Measurements from ENCODE around the gene VAMP7. TPM values are rescaled to one million over a fixed set of nuclear protein-coding genes. Genes with fewer than 3 reads are reported as not detected.
"Not testable (repeated sequence)": the region's sequence is repeated elsewhere in the genome, so short reads cannot be mapped to it uniquely, and the experiment has no call there.

VAMP7 gene
- total RNA-seq, 3 donors from 2014 or later, result 23.9 to 32.9 (median 32.6) TPM

DNA sequence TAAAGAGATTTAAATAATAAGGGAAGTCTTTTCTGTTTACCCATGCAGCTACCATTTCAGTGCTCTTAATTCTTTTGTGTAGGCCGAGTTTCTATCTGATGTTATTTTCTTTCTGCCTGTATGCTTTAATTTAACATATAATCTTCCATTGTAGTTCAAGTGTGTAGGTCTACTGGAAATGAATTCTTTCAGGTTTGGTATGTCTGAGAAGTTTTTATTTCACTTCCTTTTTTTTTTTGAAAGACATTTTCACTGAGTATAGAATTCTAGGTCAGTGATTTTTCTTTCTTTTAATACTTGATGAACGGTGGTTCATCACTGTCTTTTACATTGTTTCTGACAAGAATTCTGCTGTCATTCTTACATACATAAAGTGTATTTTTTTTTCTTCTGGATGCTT, 42.1 kb downstream of the VAMP7 start:
- no peak for ATAC-seq

DNA sequence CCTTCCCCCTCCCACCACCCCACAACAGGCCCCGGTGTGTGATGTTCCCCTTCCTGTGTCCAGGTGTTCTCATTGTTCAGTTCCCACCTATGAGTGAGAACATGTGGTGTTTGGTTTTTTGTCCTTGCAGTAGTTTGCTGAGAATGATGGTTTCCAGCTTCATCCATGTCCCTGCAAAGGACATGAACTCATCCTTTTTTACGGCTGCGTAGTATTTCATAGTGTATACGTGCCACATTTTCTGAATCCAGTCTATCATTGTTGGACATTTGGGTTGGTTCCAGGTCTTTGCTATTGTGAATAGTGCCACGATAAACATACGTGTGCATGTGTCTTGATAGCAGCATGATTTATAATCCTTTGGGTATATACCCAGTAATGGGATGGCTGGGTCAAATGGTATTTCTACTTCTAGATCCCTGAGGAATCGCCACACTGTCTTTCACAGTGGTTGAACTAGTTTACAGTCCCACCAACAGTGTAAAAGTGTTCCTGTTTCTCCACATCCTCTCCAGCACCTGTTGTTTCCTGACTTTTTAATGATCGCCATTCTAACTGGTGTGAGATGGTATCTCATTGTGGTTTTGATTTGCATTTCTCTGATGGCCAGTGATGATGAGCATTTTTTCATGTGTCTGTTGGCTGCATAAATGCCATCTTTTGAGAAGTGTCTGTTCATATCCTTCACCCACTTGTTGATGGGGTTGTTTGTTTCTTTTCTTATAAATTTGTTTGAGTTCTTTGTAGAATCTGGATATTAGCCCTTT, 49.9 kb downstream of the VAMP7 start:
- intact Hi-C loops (cut with DNase I, micrococcal nuclease); H3K4me1 ChIP-seq (ENCODE audit: low read depth); ATAC-seq; H3K4me3 ChIP-seq; H3K36me3 ChIP-seq (ENCODE audit: low read depth); DNase-seq: not testable (repeated sequence)
- H3K9me3 ChIP-seq, result peaks cover 17% of the 10 kb centered on the region

More for the DNA sequence above, 42.1 kb downstream of the VAMP7 start:
- no peak for DNase-seq
- Histone ChIP-seq H3K36me3 (ENCODE audit: low read depth) (no peaks in the 10 kb centered on the region), H3K4me3 (no peak overlapping the region), H3K4me1 (ENCODE audit: low read depth) (no peaks in the 10 kb centered on the region), H3K9me3 (peaks cover 3% of the 10 kb centered on the region)
- TF ChIP-seq, protein P1, sequence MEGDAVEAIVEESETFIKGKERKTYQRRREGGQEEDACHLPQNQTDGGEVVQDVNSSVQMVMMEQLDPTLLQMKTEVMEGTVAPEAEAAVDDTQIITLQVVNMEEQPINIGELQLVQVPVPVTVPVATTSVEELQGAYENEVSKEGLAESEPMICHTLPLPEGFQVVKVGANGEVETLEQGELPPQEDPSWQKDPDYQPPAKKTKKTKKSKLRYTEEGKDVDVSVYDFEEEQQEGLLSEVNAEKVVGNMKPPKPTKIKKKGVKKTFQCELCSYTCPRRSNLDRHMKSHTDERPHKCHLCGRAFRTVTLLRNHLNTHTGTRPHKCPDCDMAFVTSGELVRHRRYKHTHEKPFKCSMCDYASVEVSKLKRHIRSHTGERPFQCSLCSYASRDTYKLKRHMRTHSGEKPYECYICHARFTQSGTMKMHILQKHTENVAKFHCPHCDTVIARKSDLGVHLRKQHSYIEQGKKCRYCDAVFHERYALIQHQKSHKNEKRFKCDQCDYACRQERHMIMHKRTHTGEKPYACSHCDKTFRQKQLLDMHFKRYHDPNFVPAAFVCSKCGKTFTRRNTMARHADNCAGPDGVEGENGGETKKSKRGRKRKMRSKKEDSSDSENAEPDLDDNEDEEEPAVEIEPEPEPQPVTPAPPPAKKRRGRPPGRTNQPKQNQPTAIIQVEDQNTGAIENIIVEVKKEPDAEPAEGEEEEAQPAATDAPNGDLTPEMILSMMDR (IDR thresholded peaks at IDR 0.05), result no peak
- intact Hi-C loops (cut with DNase I, micrococcal nuclease), result no loop called here

DNA sequence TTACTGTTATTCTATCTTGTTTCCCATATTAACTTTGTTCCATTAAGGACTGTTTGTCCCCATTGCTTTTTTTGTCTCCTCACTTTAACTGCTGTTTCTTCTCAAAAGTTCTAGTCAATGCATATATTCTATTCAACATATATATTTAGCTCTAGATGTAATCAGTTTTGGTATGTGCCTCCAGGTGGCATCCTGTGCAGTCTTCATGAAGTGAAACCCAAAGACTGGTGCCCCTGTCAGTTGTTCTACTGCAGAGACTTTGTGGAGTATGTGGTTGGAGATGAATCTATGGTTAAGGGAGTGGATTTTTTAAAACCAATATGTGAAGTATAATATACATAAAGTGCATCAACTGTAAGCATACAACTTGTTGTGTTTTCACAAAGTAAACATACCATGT, 57.0 kb downstream of the VAMP7 start:
- TF ChIP-seq, protein P1 (IDR thresholded peaks at IDR 0.05), result no peak
- no peak for DNase-seq
- intact Hi-C loops (cut with DNase I, micrococcal nuclease), result no loop called here
- Histone ChIP-seq H3K4me3 (no peak overlapping the region), H3K9me3 (no peaks in the 10 kb centered on the region), H3K4me1 (ENCODE audit: low read depth) (no peaks in the 10 kb centered on the region), H3K36me3 (ENCODE audit: low read depth) (no peaks in the 10 kb centered on the region)
- no peak for ATAC-seq

DNA sequence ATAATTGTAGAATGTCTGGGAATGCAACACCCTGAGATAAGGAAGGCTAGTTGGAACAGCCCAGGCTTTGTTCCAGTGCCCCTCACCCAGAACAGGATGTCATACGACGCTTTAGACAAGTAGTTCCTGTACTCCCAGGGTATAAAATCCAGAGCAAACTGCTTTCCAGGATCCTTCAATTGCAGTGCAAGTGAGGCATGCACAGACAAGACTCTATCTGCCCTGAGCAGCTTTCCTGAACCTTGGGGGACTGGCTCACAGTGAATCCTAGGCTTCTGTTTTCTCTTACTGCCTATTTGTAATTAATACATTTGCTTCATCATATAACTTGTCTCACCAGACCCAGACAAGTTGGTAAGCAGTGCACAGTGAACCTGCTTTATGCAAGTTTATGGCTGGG, 68.0 kb downstream of the VAMP7 start:
- TF ChIP-seq, protein P1 (IDR thresholded peaks at IDR 0.05), result no peak
- intact Hi-C loops (cut with DNase I, micrococcal nuclease), result no loop called here
- DNase-seq (no peak), ATAC-seq (no peak)
- Histone ChIP-seq H3K9me3 (no peaks in the 10 kb centered on the region), H3K36me3 (ENCODE audit: low read depth) (no peaks in the 10 kb centered on the region), H3K4me1 (ENCODE audit: low read depth) (no peaks in the 10 kb centered on the region), H3K4me3 (no peak overlapping the region)

DNA sequence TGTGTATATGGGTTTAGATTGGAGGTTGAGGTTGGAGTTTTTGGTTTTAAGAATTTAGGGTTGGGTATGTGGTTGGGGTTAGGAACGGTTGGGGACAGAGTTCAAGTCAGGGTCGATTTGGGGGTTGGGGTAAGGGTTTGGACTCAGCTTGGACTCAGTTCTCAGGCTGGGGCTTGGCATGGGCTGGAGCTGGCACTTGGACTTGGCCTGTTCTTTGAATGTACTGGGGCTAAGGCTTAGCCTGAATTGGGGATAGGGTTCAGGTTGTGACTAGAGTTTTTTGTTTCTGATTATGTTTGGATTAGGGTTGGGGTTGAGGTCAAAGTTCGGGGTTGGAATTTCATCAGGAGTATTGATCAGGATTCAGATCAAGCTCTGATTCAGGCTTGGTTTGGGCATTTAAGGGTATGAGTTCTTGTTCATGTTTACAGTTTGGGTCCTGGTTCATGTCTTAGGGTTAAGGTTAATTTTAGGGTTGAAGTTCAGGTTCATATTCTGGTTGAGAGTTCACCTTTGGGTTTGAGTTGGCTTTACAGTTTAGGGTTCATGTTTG, 70.2 kb downstream of the VAMP7 start:
- TF ChIP-seq, protein P1 (IDR thresholded peaks at IDR 0.05), result no peak
- no peaks in the 10 kb centered on the region for H3K9me3 ChIP-seq
- H3K36me3 ChIP-seq (ENCODE audit: low read depth), result no peaks in the 10 kb centered on the region
- no peak for DNase-seq
- intact Hi-C loops (cut with DNase I, micrococcal nuclease), result no loop called here
- H3K4me3 ChIP-seq, result no peak overlapping the region
- H3K4me1 ChIP-seq (ENCODE audit: low read depth), result no peaks in the 10 kb centered on the region
- ATAC-seq, result no peak

DNA sequence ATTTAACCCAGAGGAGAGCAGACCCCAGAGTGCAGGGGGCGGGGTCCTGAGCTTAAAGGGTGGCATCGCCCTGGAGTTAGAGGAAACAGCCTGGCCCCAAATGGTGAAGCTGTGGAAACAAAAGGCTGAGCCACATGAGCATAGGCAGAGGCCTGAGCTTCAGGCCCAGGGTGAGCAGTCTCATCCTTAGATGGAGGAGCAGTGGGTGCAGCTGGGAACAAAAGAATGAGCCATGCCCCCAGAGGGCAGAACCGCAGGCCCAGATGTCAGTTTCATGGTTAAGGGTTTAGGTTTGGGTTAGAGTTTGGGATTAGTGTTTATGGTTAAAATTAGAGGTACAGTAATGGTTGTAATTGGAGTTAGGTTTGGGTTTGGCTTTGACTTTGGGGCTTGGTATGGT, 71.9 kb downstream of the VAMP7 start:
- Histone ChIP-seq H3K9me3 (no peaks in the 10 kb centered on the region), H3K36me3 (ENCODE audit: low read depth) (no peaks in the 10 kb centered on the region), H3K4me3 (no peak overlapping the region), H3K4me1 (ENCODE audit: low read depth) (no peaks in the 10 kb centered on the region)
- TF ChIP-seq, protein P1 (IDR thresholded peaks at IDR 0.05), result no peak
- no peak for DNase-seq
- intact Hi-C loops (cut with DNase I, micrococcal nuclease), result no loop called here
- no peak for ATAC-seq

Measured in mucosa of descending colon (tissue), 3 donors.